Neural progenitor cell (in vitro differentiated cells): ENCODE measurements around the gene SRRM1.

Experiments
- EZH2 ChIP-seq: fragments of 200-600 bp; sonication (generic); IDR thresholded peaks from 2 replicates; pipeline ENCODE4 v1.6.1; 2017; ENCODE audit warnings: antibody characterized with exemption, mild to moderate bottlenecking, moderate library complexity
- TF ChIP-seq, protein P1 (sequence below): fragments of 200-600 bp; sonication (generic); IDR thresholded peaks from 2 replicates; pipeline ENCODE4 v1.5.1; 2017; ENCODE audit warnings: antibody characterized with exemption, mild to moderate bottlenecking

DNA sequence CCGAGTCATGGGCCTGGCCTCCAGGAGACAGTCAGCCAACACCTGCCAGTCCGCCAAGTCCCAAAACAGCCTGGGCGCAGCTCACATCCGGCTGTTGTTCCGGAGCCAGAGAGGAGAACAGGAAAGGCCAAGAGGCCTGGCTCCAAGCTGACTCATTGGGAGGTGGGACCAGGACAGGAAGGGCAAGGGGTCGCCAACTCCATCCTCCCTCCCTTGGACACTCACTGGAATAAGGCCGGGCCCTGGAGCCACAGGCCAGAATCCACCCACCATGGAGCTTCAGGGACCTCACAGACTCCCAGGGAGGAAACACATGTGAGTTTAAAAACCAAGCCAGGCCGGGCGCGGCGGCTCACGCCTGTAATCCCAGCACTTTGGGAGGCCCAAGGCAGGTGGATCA lies 77.0 kb downstream of the SRRM1 start:
- TF ChIP-seq, protein P1, sequence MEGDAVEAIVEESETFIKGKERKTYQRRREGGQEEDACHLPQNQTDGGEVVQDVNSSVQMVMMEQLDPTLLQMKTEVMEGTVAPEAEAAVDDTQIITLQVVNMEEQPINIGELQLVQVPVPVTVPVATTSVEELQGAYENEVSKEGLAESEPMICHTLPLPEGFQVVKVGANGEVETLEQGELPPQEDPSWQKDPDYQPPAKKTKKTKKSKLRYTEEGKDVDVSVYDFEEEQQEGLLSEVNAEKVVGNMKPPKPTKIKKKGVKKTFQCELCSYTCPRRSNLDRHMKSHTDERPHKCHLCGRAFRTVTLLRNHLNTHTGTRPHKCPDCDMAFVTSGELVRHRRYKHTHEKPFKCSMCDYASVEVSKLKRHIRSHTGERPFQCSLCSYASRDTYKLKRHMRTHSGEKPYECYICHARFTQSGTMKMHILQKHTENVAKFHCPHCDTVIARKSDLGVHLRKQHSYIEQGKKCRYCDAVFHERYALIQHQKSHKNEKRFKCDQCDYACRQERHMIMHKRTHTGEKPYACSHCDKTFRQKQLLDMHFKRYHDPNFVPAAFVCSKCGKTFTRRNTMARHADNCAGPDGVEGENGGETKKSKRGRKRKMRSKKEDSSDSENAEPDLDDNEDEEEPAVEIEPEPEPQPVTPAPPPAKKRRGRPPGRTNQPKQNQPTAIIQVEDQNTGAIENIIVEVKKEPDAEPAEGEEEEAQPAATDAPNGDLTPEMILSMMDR: no peak
- no peak for TF ChIP-seq EZH2
